Small intestine (tissue), 4 donors: ENCODE results near the gene KRTAP10-12. TPM values are rescaled to one million over a fixed set of nuclear protein-coding genes. Genes with fewer than 3 reads are reported as not detected.

ENCODE experiments used
- polyA plus RNA-seq, 4 donors: library from polyadenylated mRNA; stranded (reverse) in 3 of 4; unstranded in 1 of 4; fragments of 200-250 nt in 3 of 4; fragments of 120-200 nt in 1 of 4; gene quantifications; one replicate each; pipeline versions ENCODE4 v1.2.1 to v1.2.3, GENCODE V29; 2013
- donor health status: healthy with polysubstance abuse.
- donor health status: Bipolar disorder and iron deficiency.
- donor health status: healthy.

KRTAP10-12 gene
- polyA plus RNA-seq, 4 donors: not detected

Other genes with a start within 250 kb of the KRTAP10-12 start
- 10 to 100 TPM in 1 of 4 donors, 1 to 10 TPM in 1, under 1 TPM in 2; 0.22 to 17.3 (median 1.3) TPM for gene LRRC3, start 241.7 kb upstream of the KRTAP10-12 start, polyA plus RNA-seq
- gene KRTAP10-1, start 157.0 kb upstream of the KRTAP10-12 start, polyA plus RNA-seq: not detected
- gene KRTAP10-2, start 145.7 kb upstream of the KRTAP10-12 start, polyA plus RNA-seq: not detected
- gene KRTAP10-3, start 138.4 kb upstream of the KRTAP10-12 start, polyA plus RNA-seq: not detected
- gene KRTAP10-4, start 123.4 kb upstream of the KRTAP10-12 start, polyA plus RNA-seq: not detected
- not detected for gene KRTAP10-5, start 116.6 kb upstream of the KRTAP10-12 start, polyA plus RNA-seq
- gene KRTAP10-6, start 104.7 kb upstream of the KRTAP10-12 start, polyA plus RNA-seq: not detected
- gene KRTAP10-7, start 96.6 kb upstream of the KRTAP10-12 start, polyA plus RNA-seq: not detected
- gene KRTAP10-8, start 85.1 kb upstream of the KRTAP10-12 start, polyA plus RNA-seq: not detected
- gene KRTAP10-9, start 70.1 kb upstream of the KRTAP10-12 start, polyA plus RNA-seq: not detected
- gene KRTAP10-10, start 59.8 kb upstream of the KRTAP10-12 start, polyA plus RNA-seq: not detected
- gene KRTAP10-11, start 50.8 kb upstream of the KRTAP10-12 start, polyA plus RNA-seq: not detected
- gene KRTAP12-4, start 42.5 kb upstream of the KRTAP10-12 start, polyA plus RNA-seq: not detected
- not detected for gene KRTAP12-3, start 39.2 kb upstream of the KRTAP10-12 start, polyA plus RNA-seq
- not detected for gene KRTAP12-2, start 30.2 kb upstream of the KRTAP10-12 start, polyA plus RNA-seq
- under 1 TPM in 1 of 4 donors, not detected in 3; 0.09 TPM for gene KRTAP12-1, start 15.0 kb upstream of the KRTAP10-12 start, polyA plus RNA-seq
- gene TSPEAR, start 14.4 kb downstream of the KRTAP10-12 start, polyA plus RNA-seq: under 1 TPM in 3 of 4 donors, not detected in 1; 0.09 to 0.53 (median 0.27) TPM
- 10 to 100 TPM; 30.0 to 75.4 (median 38.7) TPM for gene UBE2G2, start 104.6 kb downstream of the KRTAP10-12 start, polyA plus RNA-seq
- gene SUMO3, start 120.9 kb downstream of the KRTAP10-12 start, polyA plus RNA-seq: 100 to 1,000 TPM in 1 of 4 donors, 10 to 100 TPM in 3; 70.8 to 105 (median 77.3) TPM
- gene PTTG1IP, start 176.5 kb downstream of the KRTAP10-12 start, polyA plus RNA-seq: 100 to 1,000 TPM; 116 to 330 (median 128) TPM
- 10 to 100 TPM in 3 of 4 donors, 1 to 10 TPM in 1; 4.5 to 17.1 (median 15.9) TPM for gene ITGB2, start 223.7 kb downstream of the KRTAP10-12 start, polyA plus RNA-seq
- 10 to 100 TPM; 10.7 to 31.5 (median 24.7) TPM for gene SLX9, start 242.9 kb downstream of the KRTAP10-12 start, polyA plus RNA-seq